ENCODE data around the gene CCR8. TPM values are rescaled to one million over a fixed set of nuclear protein-coding genes. Genes with fewer than 3 reads are reported as not detected.
"Not testable (repeated sequence)": the region's sequence is repeated elsewhere in the genome, so short reads cannot be mapped to it uniquely, and the experiment has no call there.

CCR8 gene
- total RNA-seq, 1 donor from 2014 or later = not detected

GRCh38 chr3:39362812-39363211, 33.3 kb downstream of the CCR8 start:
- Histone ChIP-seq H3K4me1 (ENCODE audit: control insufficient read depth in 3 of 3, insufficient read depth in 3 of 3, low read length in 3 of 3) (no peaks in the 10 kb centered on the region), H3K27me3 (ENCODE audit: control insufficient read depth in 3 of 3, insufficient read depth in 3 of 3, low read length in 3 of 3) (no peaks in the 10 kb centered on the region), H3K4me3 (ENCODE audit: low read length in 3 of 3) (no peak overlapping the region), H3K9me3 (ENCODE audit: control insufficient read depth in 3 of 3, low read length in 3 of 3) (no peaks in the 10 kb centered on the region), H3K9ac (ENCODE audit: low read depth in 1 of 3, low read length in 3 of 3) (no peak overlapping the region), H3K36me3 (ENCODE audit: control insufficient read depth in 3 of 3, insufficient read depth in 3 of 3, low read length in 3 of 3) (no peaks in the 10 kb centered on the region), H3K27ac (ENCODE audit: low read depth, low read length) (no peak overlapping the region)

- H3K4me3 ChIP-seq (ENCODE audit: low read length in 3 of 3); H3K9me3 ChIP-seq (ENCODE audit: control insufficient read depth in 3 of 3, low read length in 3 of 3); H3K27ac ChIP-seq (ENCODE audit: low read depth, low read length); H3K27me3 ChIP-seq (ENCODE audit: control insufficient read depth in 3 of 3, insufficient read depth in 3 of 3, low read length in 3 of 3); H3K4me1 ChIP-seq (ENCODE audit: control insufficient read depth in 3 of 3, insufficient read depth in 3 of 3, low read length in 3 of 3); H3K36me3 ChIP-seq (ENCODE audit: control insufficient read depth in 3 of 3, insufficient read depth in 3 of 3, low read length in 3 of 3); H3K9ac ChIP-seq (ENCODE audit: low read depth in 1 of 3, low read length in 3 of 3): not testable (repeated sequence)
These were observed 40.9 kb downstream of the CCR8 start for GRCh38 chr3:39370450-39370849.

- Histone ChIP-seq H3K4me1 (ENCODE audit: control insufficient read depth in 3 of 3, insufficient read depth in 3 of 3, low read length in 3 of 3) (no peaks in the 10 kb centered on the region), H3K27ac (ENCODE audit: low read depth, low read length) (no peak overlapping the region), H3K9ac (ENCODE audit: low read depth in 1 of 3, low read length in 3 of 3) (no peak overlapping the region), H3K36me3 (ENCODE audit: control insufficient read depth in 3 of 3, insufficient read depth in 3 of 3, low read length in 3 of 3) (no peaks in the 10 kb centered on the region), H3K9me3 (ENCODE audit: control insufficient read depth in 3 of 3, low read length in 3 of 3) (no peaks in the 10 kb centered on the region), H3K4me3 (ENCODE audit: low read length in 3 of 3) (no peak overlapping the region), H3K27me3 (ENCODE audit: control insufficient read depth in 3 of 3, insufficient read depth in 3 of 3, low read length in 3 of 3) (no peaks in the 10 kb centered on the region)
These were observed 43.3 kb downstream of the CCR8 start for GRCh38 chr3:39372833-39373232.

GRCh38 chr3:39376959-39377634, 47.6 kb downstream of the CCR8 start:
- H3K36me3 ChIP-seq (ENCODE audit: control insufficient read depth in 3 of 3, insufficient read depth in 3 of 3, low read length in 3 of 3) = peaks cover 0 to 5% (median 0%) of the 10 kb centered on the region in 3 donors
- no peak overlapping the region for H3K9ac ChIP-seq (ENCODE audit: low read depth in 1 of 3, low read length in 3 of 3)
- no peak overlapping the region for H3K27ac ChIP-seq (ENCODE audit: low read depth, low read length)
- H3K4me3 ChIP-seq (ENCODE audit: low read length in 3 of 3) = no peak overlapping the region
- no peaks in the 10 kb centered on the region for H3K4me1 ChIP-seq (ENCODE audit: control insufficient read depth in 3 of 3, insufficient read depth in 3 of 3, low read length in 3 of 3)
- H3K9me3 ChIP-seq (ENCODE audit: control insufficient read depth in 3 of 3, low read length in 3 of 3) = no peaks in the 10 kb centered on the region
- H3K27me3 ChIP-seq (ENCODE audit: control insufficient read depth in 3 of 3, insufficient read depth in 3 of 3, low read length in 3 of 3) = no peaks in the 10 kb centered on the region

GRCh38 chr3:39378088-39378487, 48.6 kb downstream of the CCR8 start:
- H3K27ac ChIP-seq (ENCODE audit: low read depth, low read length) = no peak overlapping the region

GRCh38 chr3:39378957-39379777, 49.7 kb downstream of the CCR8 start:
- no peaks in the 10 kb centered on the region for H3K27me3 ChIP-seq (ENCODE audit: control insufficient read depth in 3 of 3, insufficient read depth in 3 of 3, low read length in 3 of 3)
- no peak overlapping the region for H3K4me3 ChIP-seq (ENCODE audit: low read length in 3 of 3)
- peaks cover 0 to 5% (median 0%) of the 10 kb centered on the region in 3 donors for H3K36me3 ChIP-seq (ENCODE audit: control insufficient read depth in 3 of 3, insufficient read depth in 3 of 3, low read length in 3 of 3)
- H3K4me1 ChIP-seq (ENCODE audit: control insufficient read depth in 3 of 3, insufficient read depth in 3 of 3, low read length in 3 of 3) = no peaks in the 10 kb centered on the region
- no peaks in the 10 kb centered on the region for H3K9me3 ChIP-seq (ENCODE audit: control insufficient read depth in 3 of 3, low read length in 3 of 3)
- no peak overlapping the region for H3K9ac ChIP-seq (ENCODE audit: low read depth in 1 of 3, low read length in 3 of 3)
- H3K27ac ChIP-seq (ENCODE audit: low read depth, low read length) = no peak overlapping the region

More at GRCh38 chr3:39378088-39378487, 48.6 kb downstream of the CCR8 start:
- Histone ChIP-seq H3K4me3 (ENCODE audit: low read length in 3 of 3) (no peak overlapping the region), H3K9me3 (ENCODE audit: control insufficient read depth in 3 of 3, low read length in 3 of 3) (no peaks in the 10 kb centered on the region), H3K9ac (ENCODE audit: low read depth in 1 of 3, low read length in 3 of 3) (no peak overlapping the region), H3K27me3 (ENCODE audit: control insufficient read depth in 3 of 3, insufficient read depth in 3 of 3, low read length in 3 of 3) (no peaks in the 10 kb centered on the region), H3K36me3 (ENCODE audit: control insufficient read depth in 3 of 3, insufficient read depth in 3 of 3, low read length in 3 of 3) (peaks cover 0 to 5% (median 0%) of the 10 kb centered on the region in 3 donors), H3K4me1 (ENCODE audit: control insufficient read depth in 3 of 3, insufficient read depth in 3 of 3, low read length in 3 of 3) (no peaks in the 10 kb centered on the region)

- no peak overlapping the region for H3K9ac ChIP-seq (ENCODE audit: low read depth in 1 of 3, low read length in 3 of 3)
- no peak overlapping the region for H3K27ac ChIP-seq (ENCODE audit: low read depth, low read length)
- peaks cover under 1 to 4% (median 3%) of the 10 kb centered on the region in 3 donors for H3K4me1 ChIP-seq (ENCODE audit: control insufficient read depth in 3 of 3, insufficient read depth in 3 of 3, low read length in 3 of 3)
- H3K36me3 ChIP-seq (ENCODE audit: control insufficient read depth in 3 of 3, insufficient read depth in 3 of 3, low read length in 3 of 3) = peaks cover 0 to 5% (median 0%) of the 10 kb centered on the region in 3 donors
- H3K9me3 ChIP-seq (ENCODE audit: control insufficient read depth in 3 of 3, low read length in 3 of 3) = no peaks in the 10 kb centered on the region
- no peaks in the 10 kb centered on the region for H3K27me3 ChIP-seq (ENCODE audit: control insufficient read depth in 3 of 3, insufficient read depth in 3 of 3, low read length in 3 of 3)
- H3K4me3 ChIP-seq (ENCODE audit: low read length in 3 of 3) = no peak overlapping the region
These were observed 50.3 kb downstream of the CCR8 start for GRCh38 chr3:39379778-39380155.

GRCh38 chr3:39381432-39381831, 51.9 kb downstream of the CCR8 start:
- H3K27ac ChIP-seq (ENCODE audit: low read depth, low read length) = no peak overlapping the region

More at GRCh38 chr3:39381432-39381831, 51.9 kb downstream of the CCR8 start:
- Histone ChIP-seq H3K4me1 (ENCODE audit: control insufficient read depth in 3 of 3, insufficient read depth in 3 of 3, low read length in 3 of 3) (peaks cover 7 to 13% (median 13%) of the 10 kb centered on the region in 3 donors), H3K27me3 (ENCODE audit: control insufficient read depth in 3 of 3, insufficient read depth in 3 of 3, low read length in 3 of 3) (no peaks in the 10 kb centered on the region), H3K36me3 (ENCODE audit: control insufficient read depth in 3 of 3, insufficient read depth in 3 of 3, low read length in 3 of 3) (peaks cover 0 to 5% (median 0%) of the 10 kb centered on the region in 3 donors), H3K9ac (ENCODE audit: low read depth in 1 of 3, low read length in 3 of 3) (no peak overlapping the region), H3K4me3 (ENCODE audit: low read length in 3 of 3) (no peak overlapping the region), H3K9me3 (ENCODE audit: control insufficient read depth in 3 of 3, low read length in 3 of 3) (no peaks in the 10 kb centered on the region)
